ENCODE results near the gene SPATA6L.

Gene SPATA6L

DNA sequence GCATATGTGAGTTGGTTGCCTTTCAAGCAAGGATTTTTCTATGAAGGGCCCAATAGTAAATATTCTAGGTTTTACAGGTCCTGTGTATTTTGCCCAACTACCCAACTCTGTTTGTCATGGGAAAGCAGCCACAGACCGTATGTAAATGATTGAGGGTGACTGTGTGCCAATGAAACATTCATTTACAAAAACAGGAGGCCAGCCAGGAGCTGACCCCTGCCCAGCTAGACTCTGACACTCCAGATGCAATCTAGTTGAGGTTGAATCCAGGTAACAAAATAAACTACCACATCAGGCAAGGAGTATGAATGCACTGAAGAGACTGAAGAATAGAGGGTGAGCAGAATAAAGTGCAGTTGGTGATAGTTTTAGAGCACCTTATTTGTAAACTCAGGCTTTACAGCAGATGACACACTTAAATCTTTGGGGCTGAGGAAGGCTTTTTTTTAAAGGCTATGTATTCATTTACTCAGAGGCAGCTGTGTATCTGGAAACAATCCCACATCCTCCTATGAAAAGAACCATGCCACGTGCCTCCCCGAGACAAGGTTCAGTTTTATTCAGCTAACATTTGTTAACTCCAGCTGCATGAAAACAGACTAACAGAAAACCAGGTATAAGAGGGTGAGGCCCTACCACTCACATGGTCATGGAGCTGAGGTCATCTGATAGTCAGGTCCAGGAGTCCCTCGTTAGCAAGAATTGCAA, 115.3 kb downstream of the SPATA6L start:
- FAIRE-seq (no peak), DNase-seq (ENCODE audit: low spot score) (no peak)

DNA sequence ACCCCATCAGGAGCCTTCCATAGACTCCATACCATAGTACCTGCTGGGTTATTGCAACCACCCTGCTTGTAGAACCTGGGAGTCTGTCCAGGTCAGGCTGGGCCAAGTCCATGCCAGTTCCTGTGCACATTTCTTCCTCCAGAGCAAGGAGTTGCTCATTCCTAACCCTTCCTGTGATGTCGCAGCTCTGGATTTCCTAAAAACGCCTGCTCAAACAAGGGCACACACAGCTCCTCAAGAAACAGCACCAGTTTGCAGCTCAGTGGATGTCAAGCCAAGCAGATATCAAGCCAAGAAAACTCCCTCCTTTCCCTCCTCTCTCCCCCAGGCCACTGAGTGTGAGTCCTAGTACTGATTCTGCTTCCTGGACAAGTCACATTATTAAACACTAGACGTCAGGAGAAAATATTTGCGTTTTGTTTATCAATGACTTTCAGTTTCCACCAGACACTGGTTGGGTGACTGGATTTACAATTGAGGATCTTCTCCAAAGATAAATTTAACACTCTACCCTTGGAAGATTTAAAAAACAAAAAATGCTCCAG, 116.5 kb downstream of the SPATA6L start:
- FAIRE-seq: no peak
- DNase-seq (ENCODE audit: low spot score): no peak

DNA sequence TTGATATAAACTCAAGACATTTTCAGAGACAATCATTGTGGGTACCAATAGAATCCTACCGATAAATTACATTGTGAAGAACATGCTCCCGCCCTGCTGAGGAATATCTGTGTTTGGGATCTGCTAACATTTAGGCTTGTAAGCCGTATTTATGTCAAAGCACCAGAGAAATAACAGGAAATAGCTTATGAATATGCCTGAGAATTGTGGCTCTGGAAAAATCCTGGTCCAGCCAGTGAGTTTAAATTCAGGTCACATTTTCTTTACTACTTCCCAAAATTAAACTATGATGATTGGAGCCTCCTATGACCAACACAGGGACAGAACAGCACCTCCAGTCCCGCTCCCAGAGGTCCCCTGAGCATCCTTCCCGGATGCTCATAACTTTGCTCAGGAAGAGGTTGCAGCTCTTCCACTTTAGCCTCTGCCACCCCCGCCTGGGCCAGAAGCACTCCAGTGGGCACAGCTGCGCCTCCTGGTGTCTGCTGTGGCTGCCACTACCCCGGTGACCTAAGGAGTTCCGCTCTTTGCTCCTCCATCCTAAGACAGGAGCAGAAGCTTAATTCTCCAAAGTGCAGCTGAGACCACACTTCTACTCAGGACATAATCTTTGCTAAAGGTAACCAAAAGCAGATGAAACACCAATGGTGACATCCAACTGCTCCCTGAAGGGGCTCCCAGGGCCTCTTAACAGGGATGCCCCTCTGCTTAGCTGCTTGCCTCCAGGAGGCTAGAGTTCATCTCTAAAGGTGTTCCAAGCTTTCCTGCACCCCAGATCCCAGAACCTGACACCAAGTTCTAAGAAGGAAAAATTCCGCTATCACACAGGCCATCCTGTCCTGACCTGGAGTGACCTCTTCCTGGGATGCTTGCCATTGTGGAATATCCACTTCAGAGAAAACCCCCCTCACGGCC, 117.2 kb downstream of the SPATA6L start:
- DNase-seq (ENCODE audit: low spot score) (no peak), FAIRE-seq (no peak)

All from RCC 7860 (cell line).